H1 (cell line): ENCODE measurements around the gene DTX3. TPM values are rescaled to one million over a fixed set of nuclear protein-coding genes. Genes with fewer than 3 reads are reported as not detected.

Experiments
- CTCF ChIA-PET: fragments of 300-600 bp; sonication (Branson Sonifier 250); formaldehyde crosslinking; loops from one replicate; lab custom pipeline; 2021; ENCODE audit not compliant: partially characterized antibody; lab: Charles Lee
- POLR2A ChIA-PET: fragments of 300-600 bp; sonication (Branson Sonifier 250); formaldehyde crosslinking; loops from one replicate; lab custom pipeline; 2021; ENCODE audit warnings: inconsistent platforms; ENCODE audit not compliant: partially characterized antibody; lab: Charles Lee
- DNase-seq, 2 experiments: peaks; one replicate each; pipeline versions ENCODE4 v3.0.0 to v3.0.0-alpha.2; 2010 to 2022; ENCODE audit warnings: low spot score in 2 of 2, low read depth in 1 of 2, mixed read lengths in 1 of 2
- FAIRE-seq: peaks from 2 replicates; lab custom pipeline; 2011; peaks lifted over from hg19 to GRCh38; lab: Jason Lieb, UNC
- H2AFZ ChIP-seq: 2 replicates; pipeline ENCODE4 v1.8.1; 2012; ENCODE audit warnings: low read length, inconsistent platforms
- H2AK5ac ChIP-seq: 2 replicates; pipeline ENCODE4 v1.6.1; 2013; ENCODE audit warnings: low read depth, low read length
- H2BK120ac ChIP-seq: replicated peaks from 2 replicates; pipeline ENCODE3; 2013; ENCODE audit warnings: low read depth, low read length, inconsistent platforms
- H2BK12ac ChIP-seq: 2 replicates; pipeline ENCODE4 v1.6.1; 2013; ENCODE audit warnings: low read depth, low read length
- H2BK15ac ChIP-seq: 2 replicates; pipeline ENCODE4 v1.6.1; 2013; ENCODE audit warnings: low read length
- H2BK20ac ChIP-seq: 2 replicates; pipeline ENCODE4 v1.6.1; 2013; ENCODE audit warnings: low read length
- H2BK5ac ChIP-seq: 2 replicates; pipeline ENCODE4 v1.6.1; 2013; ENCODE audit warnings: low read depth, low read length
- H3K14ac ChIP-seq: 2 replicates; pipeline ENCODE4 v1.6.1; 2013; ENCODE audit warnings: inconsistent platforms; ENCODE audit not compliant: insufficient read length
- H3K18ac ChIP-seq: 2 replicates; pipeline ENCODE4 v1.6.1; 2013; ENCODE audit warnings: low read length; ENCODE audit errors: extremely low read depth
- H3K23ac ChIP-seq: 2 replicates; pipeline ENCODE4 v1.6.1; 2013; ENCODE audit warnings: inconsistent platforms; ENCODE audit not compliant: insufficient read length
- H3K23me2 ChIP-seq: 2 replicates; pipeline ENCODE4 v1.6.1; 2013; ENCODE audit warnings: low read depth, low read length
- H3K27ac ChIP-seq: 2 replicates; pipeline ENCODE4 v1.6.1; 2011; ENCODE audit warnings: low read depth, low read length, inconsistent platforms
- H3K27me3 ChIP-seq, 4 experiments: replicated peaks in 1 of 4; 1 replicate in 1 of 4; 2 replicates in 3 of 4; pipeline versions ENCODE4 v1.6.1 to v1.8.1; 2011 to 2013; ENCODE audit warnings: low read length in 3 of 4, mild to moderate bottlenecking in 3 of 4, inconsistent platforms in 2 of 4, mixed read lengths in 2 of 4, moderate library complexity in 1 of 4; ENCODE audit not compliant: control insufficient read depth in 3 of 4, insufficient read depth in 3 of 4; ENCODE audit errors: extremely low read depth in 1 of 4
- H3K36me3 ChIP-seq, 4 experiments: 2 replicates each; pipeline versions ENCODE4 v1.6.1 to v1.8.1; 2011 to 2013; ENCODE audit warnings: mild to moderate bottlenecking in 4 of 4, low read length in 3 of 4, moderate library complexity in 2 of 4, control low read depth in 1 of 4, inconsistent platforms in 1 of 4; ENCODE audit not compliant: insufficient read depth in 4 of 4, control insufficient read depth in 2 of 4
- H3K4ac ChIP-seq: replicated peaks from 2 replicates; pipeline ENCODE3; 2013; ENCODE audit warnings: low read length, low read depth, mixed read lengths, inconsistent platforms; ENCODE audit not compliant: insufficient read length
- H3K4me1 ChIP-seq, 4 experiments: replicated peaks in 1 of 4; 1 replicate in 1 of 4; 2 replicates in 3 of 4; pipeline versions ENCODE4 v1.6.1 to v1.8.1; 2011 to 2013; ENCODE audit warnings: low read length in 3 of 4, inconsistent platforms in 2 of 4, mixed read lengths in 1 of 4; ENCODE audit not compliant: insufficient read depth in 4 of 4, control insufficient read depth in 3 of 4
- H3K4me2 ChIP-seq, 2 experiments: 2 replicates each; pipeline versions ENCODE4 v1.6.1 to v1.8.1; 2011 to 2013; ENCODE audit warnings: low read depth in 2 of 2, low read length in 2 of 2, control low read depth in 1 of 2, inconsistent platforms in 1 of 2, mild to moderate bottlenecking in 1 of 2; ENCODE audit not compliant: insufficient read depth in 1 of 2
- H3K4me3 ChIP-seq, 4 experiments: fragments of 200-600, 300-600 bp in 1 of 4; sonication (generic), shearing (Covaris generic), sonication (Bioruptor Twin) in 1 of 4; 2 replicates each; pipeline versions ENCODE4 v1.5.1 to v1.8.1; 2011 to 2016; ENCODE audit warnings: low read length in 4 of 4, low read depth in 3 of 4, control low read depth in 2 of 4, inconsistent platforms in 2 of 4, mild to moderate bottlenecking in 2 of 4, mixed read lengths in 1 of 4, moderate library complexity in 1 of 4; ENCODE audit not compliant: insufficient read depth in 2 of 4; ENCODE audit errors: extremely low read depth in 1 of 4
- H3K56ac ChIP-seq: replicated peaks from 2 replicates; pipeline ENCODE3; 2013; ENCODE audit warnings: low read depth, mild to moderate bottlenecking, mixed read lengths, low read length, inconsistent platforms; ENCODE audit not compliant: insufficient read length
- H3K79me1 ChIP-seq: 2 replicates; pipeline ENCODE4 v1.6.1; 2013; ENCODE audit warnings: low read depth, low read length, control low read depth
- H3K79me2 ChIP-seq, 2 experiments: 2 replicates each; pipeline versions ENCODE4 v1.6.1 to v1.8.1; 2012 to 2013; ENCODE audit warnings: low read length in 2 of 2, mild to moderate bottlenecking in 2 of 2, inconsistent platforms in 1 of 2; ENCODE audit not compliant: insufficient read depth in 2 of 2, control insufficient read depth in 1 of 2
- H3K9ac ChIP-seq, 4 experiments: replicated peaks in 1 of 4; 1 replicate in 1 of 4; 2 replicates in 3 of 4; pipeline versions ENCODE4 v1.6.1 to v1.8.1; 2011 to 2013; ENCODE audit warnings: low read depth in 3 of 4, low read length in 3 of 4, control low read depth in 2 of 4, mild to moderate bottlenecking in 2 of 4, moderate library complexity in 2 of 4, inconsistent platforms in 1 of 4; ENCODE audit errors: extremely low read depth in 1 of 4
- H3K9me3 ChIP-seq, 2 experiments: 2 replicates each; pipeline versions ENCODE4 v1.6.1 to v1.8.1; 2012 to 2013; ENCODE audit warnings: mild to moderate bottlenecking in 2 of 2, moderate library complexity in 2 of 2, control low read depth in 1 of 2, inconsistent platforms in 1 of 2, low read depth in 1 of 2, low read length in 1 of 2, mixed read lengths in 1 of 2; ENCODE audit not compliant: insufficient read depth in 2 of 2
- H4K20me1 ChIP-seq, 2 experiments: replicated peaks in 1 of 2; 2 replicates each; pipeline versions ENCODE3 to v1.8.1; 2011 to 2013; ENCODE audit warnings: inconsistent platforms in 2 of 2, low read length in 2 of 2, mild to moderate bottlenecking in 1 of 2; ENCODE audit not compliant: insufficient read depth in 2 of 2, control insufficient read depth in 1 of 2
- H4K5ac ChIP-seq: 2 replicates; pipeline ENCODE4 v1.6.1; 2013; ENCODE audit warnings: low read length, low read depth, mixed read lengths, inconsistent platforms; ENCODE audit not compliant: insufficient read length
- H4K8ac ChIP-seq: 2 replicates; pipeline ENCODE4 v1.8.0; 2013; ENCODE audit warnings: mild to moderate bottlenecking, moderate library complexity, low read length, inconsistent platforms; ENCODE audit not compliant: insufficient read depth; ENCODE audit errors: extremely low read depth
- H4K91ac ChIP-seq: replicated peaks from 2 replicates; pipeline ENCODE3; 2013; ENCODE audit warnings: low read length, mixed read lengths, inconsistent platforms; ENCODE audit not compliant: insufficient read length
- ATF3 ChIP-seq: IDR thresholded peaks from 2 replicates; pipeline ENCODE4 v1.6.1; 2011; ENCODE audit warnings: low read depth, mild to moderate bottlenecking, low read length; ENCODE audit not compliant: insufficient read depth
- BACH1 ChIP-seq: IDR thresholded peaks from 2 replicates; pipeline ENCODE4 v1.6.1; 2012; ENCODE audit warnings: low read length, improper control_type of control experiment
- BCL11A ChIP-seq, 2 experiments: IDR thresholded peaks; one replicate each; pipeline ENCODE4 v1.6.1; 2011; ENCODE audit warnings: low read depth in 2 of 2, low read length in 2 of 2, mild to moderate bottlenecking in 2 of 2
- CBX5 ChIP-seq: fragments of 300-800, 300-1000 bp; sonication (generic); IDR thresholded peaks from 2 replicates; pipeline ENCODE4 v1.7.1; 2016; ENCODE audit warnings: antibody characterized with exemption, low read length, low read depth
- GTF2F1 ChIP-seq: IDR thresholded peaks from 2 replicates; pipeline ENCODE4 v1.6.1; 2012; ENCODE audit warnings: low read depth, low read length, improper control_type of control experiment, borderline replicate concordance
- JUN ChIP-seq: IDR thresholded peaks from 2 replicates; pipeline ENCODE4 v1.6.1; 2011; ENCODE audit warnings: low read depth, mild to moderate bottlenecking, improper control_type of control experiment, low read length
- KDM5A ChIP-seq: fragments of 200-600 bp; IDR thresholded peaks from 2 replicates; pipeline ENCODE4 v1.7.1; 2012; ENCODE audit warnings: mild to moderate bottlenecking, low read length, inconsistent platforms, mixed read lengths
- MAX ChIP-seq: IDR thresholded peaks from 2 replicates; pipeline ENCODE4 v1.6.1; 2012; ENCODE audit warnings: inconsistent platforms
- POLR2AphosphoS5 ChIP-seq: IDR thresholded peaks from 2 replicates; pipeline ENCODE4 v1.6.1; 2011; ENCODE audit warnings: low read depth, low read length
- POU5F1 ChIP-seq: IDR thresholded peaks from 2 replicates; pipeline ENCODE4 v1.6.1; 2011; ENCODE audit warnings: low read depth, mild to moderate bottlenecking, low read length, moderate library complexity
- SP2 ChIP-seq: IDR thresholded peaks from 2 replicates; pipeline ENCODE4 v1.6.1; 2012; ENCODE audit warnings: mild to moderate bottlenecking, low read length, inconsistent platforms
- SRF ChIP-seq: IDR thresholded peaks from 2 replicates; pipeline ENCODE4 v1.6.1; 2011; ENCODE audit warnings: mild to moderate bottlenecking, low read depth, low read length, moderate library complexity
- TAF1 ChIP-seq: IDR thresholded peaks from 2 replicates; pipeline ENCODE4 v1.6.1; 2011; ENCODE audit warnings: mild to moderate bottlenecking, low read depth, low read length
- TBP ChIP-seq: IDR thresholded peaks from 2 replicates; pipeline ENCODE4 v1.6.1; 2011; ENCODE audit warnings: low read depth, low read length, improper control_type of control experiment
- TCF12 ChIP-seq: IDR thresholded peaks from 2 replicates; pipeline ENCODE4 v1.6.1; 2011; ENCODE audit warnings: low read depth, mild to moderate bottlenecking, low read length
- TEAD4 ChIP-seq: IDR thresholded peaks from 2 replicates; pipeline ENCODE4 v1.6.1; 2012; ENCODE audit warnings: low read depth, low read length, inconsistent platforms, mixed read lengths
- polyA plus RNA-seq, 7 experiments: library from polyadenylated mRNA; depleted of rRNA in 3 of 7; stranded (reverse) in 5 of 7; unstranded in 2 of 7; fragments of >200 nt in 5 of 7; fragments of 200-250 nt in 2 of 7; gene quantifications; 1 replicate in 5 of 7; 2 replicates in 1 of 7; 4 replicates in 1 of 7; pipeline versions ENCODE4 v1.2.1 to v1.2.3, GENCODE V29; 2011 to 2013; ENCODE audit warnings: missing spikeins in 2 of 7, mixed read lengths in 2 of 7
- total RNA-seq: library from RNA; stranded (reverse); fragmentation: NEBNext Ultra II Directional; extraction: Animal tissue kit (Norgen Biotek cat#: 25700); gene quantifications from 2 replicates; pipeline ENCODE4 v1.2.1, GENCODE V29; 2021

DTX3 gene
- total and polyA plus RNA-seq, 2 of the 8 experiments (the other 6 are each of a cell fraction or from before 2014, with no cell fraction given), result 41.8 to 92.5 TPM

- H3K36me3 ChIP-seq, result peaks cover 3 to 23% (median 16%) of the 10 kb centered on the region in 4 experiments; a peak in 6 of 8 replicates
- no peak for DNase-seq
- H3K56ac ChIP-seq, result no peak overlapping the region
- H4K5ac ChIP-seq, result no peak overlapping the region
- peaks cover 11% of the 10 kb centered on the region for H3K23me2 ChIP-seq
- H2BK120ac ChIP-seq, result no peak overlapping the region
- H3K9ac ChIP-seq, result no peak overlapping the region
- CTCF ChIA-PET, result interaction anchor here (2.4 kb wide), 1 partner anchor 19 kb away, joined by 16 read pairs; no protein-coding TSS in a partner anchor
- TF ChIP-seq MAX (no peak), TBP (no peak), ATF3 (no peak), POU5F1 (no peak), GTF2F1 (no peak), SRF (no peak), TAF1 (no peak), JUN (no peak), TCF12 (no peak), TEAD4 (no peak), SP2 (no peak), POLR2AphosphoS5 (no peak), BCL11A (IDR thresholded peaks at IDR 0.05; ENCODE audit: low read depth in 2 of 2, low read length in 2 of 2) (no peak), BACH1 (no peak), KDM5A (no peak), CBX5 (no peak)
- FAIRE-seq, result no peak
- no peak overlapping the region for H2BK12ac ChIP-seq
- H2AK5ac ChIP-seq, result no peak overlapping the region
- POLR2A ChIA-PET, result interaction anchor here (1.0 to 7.7 kb wide), 4 partner anchors 11 to 133 kb away, joined by 3 to 60 read pairs (median 5); partner anchors contain the start of gene PIP4K2C
- no peak overlapping the region for H2BK15ac ChIP-seq
- H3K4me2 ChIP-seq, result no peak overlapping the region
- H3K9me3 ChIP-seq, result no peaks in the 10 kb centered on the region
- no peak overlapping the region for H3K27ac ChIP-seq
- H2AFZ ChIP-seq, result no peak overlapping the region
- no peak overlapping the region for H3K18ac ChIP-seq
- no peaks in the 10 kb centered on the region; the same call in 1 of the 2 replicates for H3K79me1 ChIP-seq
- peaks cover 0 to 2% of the 10 kb centered on the region in 2 experiments for H4K20me1 ChIP-seq
- no peak overlapping the region for H3K23ac ChIP-seq
- no peak overlapping the region for H4K91ac ChIP-seq
- no peak overlapping the region for H2BK20ac ChIP-seq
- H4K8ac ChIP-seq, result no peak overlapping the region
- H3K14ac ChIP-seq, result no peak overlapping the region
- peaks cover 0 to 4% (median 2%) of the 10 kb centered on the region in 4 experiments; a peak in 6 of 7 replicates for H3K4me1 ChIP-seq
- H3K4ac ChIP-seq, result no peak overlapping the region
- H3K27me3 ChIP-seq, result no peaks in the 10 kb centered on the region
- H2BK5ac ChIP-seq, result no peak overlapping the region
- no peak overlapping the region for H3K4me3 ChIP-seq
- peaks cover 0 to 10% of the 10 kb centered on the region in 2 experiments; a peak in 1 of 4 replicates for H3K79me2 ChIP-seq
Measured at GRCh38 chr12:57602544-57602943, 2.1 kb upstream of the DTX3 start.
